GM19395 (cell line): ENCODE measurements around the gene DMBT1.
"Not testable (repeated sequence)": the region's sequence is repeated elsewhere in the genome, so short reads cannot be mapped to it uniquely, and the experiment has no call there.

Experiments
- ATAC-seq: cut with Tn5 transposase; IDR thresholded peaks from one replicate; pipeline ENCODE4 v1.9.1; 2021; ENCODE audit warnings: mild to moderate bottlenecking, moderate library complexity; ENCODE audit not compliant: unreplicated experiment

The DMBT1 gene

DNA sequence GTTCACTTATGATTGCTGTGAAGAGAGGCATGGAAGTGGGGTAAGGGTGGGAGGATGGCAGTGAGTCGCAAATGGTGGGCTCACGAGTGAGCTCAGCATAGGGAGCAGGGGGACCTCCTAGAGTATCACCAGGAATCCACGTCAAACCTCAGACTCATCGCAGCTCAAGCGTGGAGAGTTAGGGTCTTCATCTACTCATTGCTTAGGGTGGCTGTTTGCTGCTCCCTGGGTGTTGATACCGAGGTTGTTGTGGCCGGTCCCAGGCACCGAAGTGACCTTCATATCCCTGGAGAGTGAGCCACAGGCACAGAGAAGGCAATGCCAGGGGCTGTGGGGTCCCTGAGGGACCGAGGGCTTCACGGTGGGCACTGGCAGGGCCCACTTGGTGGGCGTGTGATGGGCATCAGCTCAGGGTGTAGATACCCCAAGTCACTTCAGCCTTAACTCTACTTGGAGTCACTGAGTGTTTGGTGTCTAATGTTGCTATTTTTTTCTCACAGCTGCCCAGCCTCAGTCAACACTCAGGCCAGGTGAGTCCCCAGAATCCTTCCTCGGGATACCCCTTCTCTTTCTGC, 16.8 kb downstream of the DMBT1 start:
- ATAC-seq, result no peak

DNA sequence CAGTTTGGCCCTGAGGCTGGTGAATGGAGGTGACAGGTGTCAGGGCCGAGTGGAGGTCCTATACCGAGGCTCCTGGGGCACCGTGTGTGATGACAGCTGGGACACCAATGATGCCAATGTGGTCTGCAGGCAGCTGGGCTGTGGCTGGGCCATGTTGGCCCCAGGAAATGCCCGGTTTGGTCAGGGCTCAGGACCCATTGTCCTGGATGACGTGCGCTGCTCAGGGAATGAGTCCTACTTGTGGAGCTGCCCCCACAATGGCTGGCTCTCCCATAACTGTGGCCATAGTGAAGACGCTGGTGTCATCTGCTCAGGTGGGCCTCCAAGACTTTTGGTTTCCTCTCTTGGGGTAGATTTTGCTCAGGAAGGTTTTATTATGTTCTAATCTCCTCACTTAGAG, 25.5 kb downstream of the DMBT1 start:
- ATAC-seq, result not testable (repeated sequence)

DNA sequence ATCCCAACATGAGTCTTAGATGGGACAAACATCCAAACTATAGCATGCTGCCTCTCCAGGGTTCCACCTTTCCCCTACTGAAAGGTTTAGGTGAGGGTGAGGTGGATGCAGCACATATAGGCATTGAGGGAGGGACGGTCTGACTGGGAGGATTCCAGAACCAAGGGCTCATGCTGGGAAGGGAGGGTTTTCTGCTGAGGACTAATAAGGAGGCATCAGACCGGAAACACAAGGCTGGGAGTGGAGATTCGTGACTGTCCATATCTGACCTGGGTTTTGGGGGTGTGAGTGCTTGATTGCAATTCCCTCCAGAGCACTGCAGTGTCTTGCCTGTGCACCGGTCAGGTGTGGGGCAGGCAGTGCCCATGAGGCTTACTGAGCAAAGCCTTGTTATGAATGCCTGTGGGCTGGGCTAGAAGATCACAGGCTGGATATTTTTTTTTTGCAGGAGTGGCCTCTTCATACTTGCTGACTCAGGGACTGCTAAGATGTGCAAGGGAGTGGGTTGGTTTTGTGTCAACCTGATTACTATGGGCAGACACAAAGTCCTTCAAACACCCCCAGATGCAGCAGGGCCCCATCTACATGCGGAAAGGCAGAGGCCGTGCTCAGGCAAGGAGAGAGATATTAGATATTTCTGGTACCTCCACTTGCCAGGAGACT, 26.7 kb downstream of the DMBT1 start:
- ATAC-seq, result no peak

DNA sequence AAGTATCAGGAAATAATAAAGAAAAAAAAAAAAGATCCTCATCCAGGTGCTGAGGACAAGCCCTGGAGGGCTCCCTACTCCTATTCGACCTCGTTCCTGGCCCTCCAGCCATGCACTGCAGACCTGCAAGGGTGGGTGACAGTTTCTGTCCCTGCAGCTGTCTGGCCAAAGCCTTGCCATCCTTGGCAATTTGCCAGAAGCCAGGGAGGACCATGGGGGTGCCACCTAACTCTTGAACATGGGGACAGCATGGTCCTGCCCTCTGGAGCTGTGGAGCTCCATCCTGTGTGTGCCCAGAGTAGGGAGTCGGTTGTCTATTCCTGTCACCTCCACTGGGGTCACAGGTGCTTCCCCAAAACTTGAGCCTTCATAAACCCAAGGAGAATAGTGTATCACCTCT, 27.8 kb downstream of the DMBT1 start:
- no peak for ATAC-seq

DNA sequence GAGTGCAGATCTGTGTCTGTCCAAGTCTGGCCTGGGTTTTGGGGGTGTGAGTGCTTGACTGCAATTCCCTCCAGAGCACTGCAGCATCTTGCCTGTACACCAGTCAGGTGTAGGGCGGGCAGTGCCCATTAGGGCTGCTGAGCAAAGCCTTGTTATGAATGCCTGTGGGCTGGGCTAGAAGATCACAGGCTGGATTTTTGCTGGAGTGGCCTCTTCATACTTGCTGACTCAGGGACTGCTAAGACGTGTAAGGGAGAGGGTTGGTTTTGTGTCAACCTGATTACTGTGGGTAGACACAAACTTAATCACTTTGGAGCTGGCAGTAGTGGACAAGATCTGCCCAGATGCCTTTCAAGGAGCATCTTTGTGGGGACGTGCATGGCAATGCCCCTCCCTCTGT, 29.6 kb downstream of the DMBT1 start:
- no peak for ATAC-seq

DNA sequence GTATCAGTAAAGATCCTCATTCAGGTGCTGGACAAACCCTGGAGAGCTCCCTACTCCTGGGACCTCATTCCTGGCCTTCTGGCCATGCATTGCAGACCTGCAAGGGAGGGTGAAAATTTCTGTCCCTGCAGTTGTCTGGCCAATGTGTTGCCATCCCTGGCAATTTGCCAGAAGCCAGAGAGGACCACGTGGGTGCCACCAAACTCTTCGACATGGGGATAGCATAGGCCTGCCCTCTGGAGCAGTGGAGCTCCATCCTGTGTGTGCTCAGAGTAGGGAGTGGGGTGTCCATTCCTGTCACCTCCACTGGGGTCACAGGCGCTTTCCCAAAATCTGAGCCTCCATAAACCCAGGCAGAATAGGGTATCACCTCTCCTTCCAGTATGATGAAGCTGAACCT, 31.2 kb downstream of the DMBT1 start:
- ATAC-seq, result no peak

DNA sequence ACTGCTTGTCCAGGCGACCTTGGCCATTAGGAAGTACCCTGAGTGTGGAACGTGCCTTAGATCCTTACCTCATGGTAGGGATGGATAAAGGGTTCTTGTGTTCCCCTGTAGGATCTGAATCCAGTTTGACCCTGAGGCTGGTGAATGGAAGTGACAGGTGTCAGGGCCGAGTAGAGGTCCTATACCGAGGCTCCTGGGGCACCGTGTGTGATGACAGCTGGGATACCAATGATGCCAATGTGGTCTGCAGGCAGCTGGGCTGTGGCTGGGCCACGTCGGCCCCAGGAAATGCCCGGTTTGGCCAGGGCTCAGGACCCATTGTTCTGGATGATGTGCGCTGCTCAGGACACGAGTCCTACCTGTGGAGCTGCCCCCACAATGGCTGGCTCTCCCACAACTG, 31.6 kb downstream of the DMBT1 start:
- no peak for ATAC-seq

DNA sequence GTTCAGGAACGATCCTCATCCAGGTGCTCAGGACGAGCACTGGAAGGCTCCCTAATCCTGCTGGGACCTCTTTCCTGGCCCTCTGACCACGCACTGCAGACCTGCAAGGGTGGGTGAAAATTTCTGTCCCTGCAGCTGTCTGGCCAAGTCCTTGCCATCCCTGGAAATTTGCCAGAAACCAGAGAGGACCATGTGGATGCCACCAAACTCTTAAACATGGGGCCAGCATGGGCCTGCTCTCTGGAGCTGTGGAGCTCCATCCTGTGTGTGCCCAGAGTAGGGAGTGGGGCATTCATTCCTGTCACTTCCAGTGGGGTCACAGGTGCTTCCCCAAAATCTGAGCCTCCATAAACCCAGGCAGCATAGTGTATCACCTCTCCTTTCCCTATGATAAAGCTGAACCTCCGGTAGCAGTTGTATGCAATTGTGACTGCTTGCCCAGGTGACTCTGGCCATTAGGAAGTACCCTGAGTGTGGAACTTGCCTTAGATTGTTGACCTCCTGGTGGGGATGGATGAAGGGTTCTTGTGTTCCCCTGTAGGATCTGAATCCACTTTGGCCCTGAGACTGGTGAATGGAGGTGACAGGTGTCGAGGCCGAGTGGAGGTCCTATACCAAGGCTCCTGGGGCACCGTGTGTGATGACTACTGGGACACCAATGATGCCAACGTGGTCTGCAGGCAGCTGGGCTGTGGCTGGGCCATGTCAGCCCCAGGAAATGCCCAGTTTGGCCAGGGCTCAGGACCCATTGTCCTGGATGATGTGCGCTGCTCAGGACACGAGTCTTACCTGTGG, 57.1 kb downstream of the DMBT1 start:
- no peak for ATAC-seq

DNA sequence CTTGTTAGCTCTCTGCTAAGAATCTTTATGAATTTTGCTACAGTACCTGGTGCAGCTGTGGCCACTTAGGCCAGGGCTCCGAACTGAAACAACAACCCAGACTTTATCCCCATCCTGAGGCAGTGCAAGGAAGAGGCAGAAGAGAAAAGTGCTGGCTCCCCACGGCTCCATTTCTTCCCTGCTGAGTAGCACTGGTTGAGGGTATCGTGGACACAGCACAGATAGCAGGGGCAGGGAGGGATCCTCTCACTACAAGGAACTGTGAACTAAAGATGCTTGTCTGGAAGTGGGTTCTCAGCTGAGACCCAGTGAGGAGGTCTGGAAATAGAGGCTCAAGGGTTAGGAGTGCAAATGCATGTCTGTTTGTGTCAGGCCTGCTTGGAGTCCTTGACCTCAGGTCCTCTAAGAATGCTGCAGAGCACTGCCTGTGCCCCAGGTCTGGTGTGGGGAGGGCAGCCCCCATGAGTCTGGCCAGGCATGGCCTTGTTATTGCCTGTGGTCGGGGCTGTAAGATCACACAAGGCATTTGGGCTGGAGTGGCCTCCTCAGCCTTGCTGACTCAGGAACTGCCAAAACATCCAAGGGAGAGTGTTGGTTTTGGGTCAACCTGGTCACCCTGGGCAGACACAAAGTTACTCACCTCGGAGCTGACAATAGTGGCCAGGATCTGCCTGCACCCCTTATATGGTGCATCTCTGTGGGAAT, 58.1 kb downstream of the DMBT1 start:
- ATAC-seq, result no peak

DNA sequence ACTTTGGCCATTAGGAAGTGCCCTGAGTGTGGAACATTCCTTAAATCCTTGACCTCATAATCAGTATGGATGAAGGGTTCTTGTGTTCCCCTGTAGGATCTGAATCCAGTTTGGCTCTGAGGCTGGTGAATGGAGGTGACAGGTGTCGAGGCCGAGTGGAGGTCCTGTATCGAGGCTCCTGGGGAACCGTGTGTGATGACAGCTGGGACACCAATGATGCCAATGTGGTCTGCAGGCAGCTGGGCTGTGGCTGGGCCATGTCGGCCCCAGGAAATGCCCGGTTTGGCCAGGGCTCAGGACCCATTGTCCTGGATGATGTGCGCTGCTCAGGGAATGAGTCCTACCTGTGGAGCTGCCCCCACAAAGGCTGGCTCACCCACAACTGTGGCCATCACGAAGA, 60.4 kb downstream of the DMBT1 start:
- not testable (repeated sequence) for ATAC-seq

DNA sequence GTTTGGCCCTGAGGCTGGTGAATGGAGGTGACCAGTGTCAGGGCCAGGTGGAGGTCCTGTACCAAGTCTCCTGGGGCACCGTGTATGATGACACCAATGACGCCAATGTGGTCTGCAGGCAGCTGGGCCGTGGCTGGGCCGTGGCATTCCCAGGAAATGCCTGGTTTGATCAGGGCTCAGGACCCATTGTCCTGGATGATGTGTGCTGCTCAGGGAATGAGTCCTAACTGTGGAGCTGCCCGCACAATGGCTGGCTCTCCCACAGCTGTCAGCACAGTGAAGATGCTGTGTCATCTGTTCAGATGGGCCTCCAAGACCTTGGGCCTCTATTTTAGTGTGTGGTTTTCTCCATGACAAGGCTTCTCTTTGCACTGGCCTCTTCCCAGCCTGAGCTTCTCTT, 64.0 kb downstream of the DMBT1 start:
- ATAC-seq, result no peak

DNA sequence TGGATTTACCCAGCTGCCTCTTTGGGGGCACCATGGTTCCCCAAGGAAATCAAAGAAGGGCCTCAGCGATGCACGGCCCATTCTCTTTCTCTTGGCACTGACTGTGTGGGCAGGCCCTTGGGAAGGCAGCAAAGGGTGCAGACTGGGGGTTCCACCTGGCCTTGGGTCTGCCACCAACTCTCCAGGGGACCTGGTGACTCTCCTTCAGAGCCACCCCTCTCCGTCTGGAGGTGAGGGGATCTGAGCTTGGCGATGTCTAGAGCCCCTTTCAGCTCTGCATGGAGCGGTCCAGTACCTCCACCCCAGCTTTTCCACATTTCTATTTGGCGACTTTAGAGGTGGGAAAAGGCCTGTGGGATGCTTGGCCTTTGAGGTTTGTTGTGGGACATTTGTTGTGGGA, 70.0 kb downstream of the DMBT1 start:
- no peak for ATAC-seq

DNA sequence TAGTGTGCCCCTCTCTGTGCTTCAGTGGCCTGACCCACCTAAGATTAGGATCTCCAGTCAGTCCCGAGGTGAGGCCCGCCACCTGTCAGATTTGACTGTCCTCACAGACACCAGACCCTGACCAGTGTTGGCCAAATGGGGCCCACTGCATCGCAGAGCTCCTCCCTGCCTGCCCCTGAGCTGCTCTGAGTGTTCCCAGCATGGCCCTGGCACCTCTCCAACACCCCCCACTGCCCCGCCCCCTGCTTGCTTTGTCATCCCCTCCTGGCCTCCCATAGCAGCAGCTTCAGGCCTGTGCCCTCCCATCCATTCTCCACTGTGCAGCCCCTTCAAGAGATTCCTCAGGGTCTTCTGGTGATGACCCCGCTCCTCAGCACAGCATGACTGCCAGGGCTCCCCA, 71.5 kb downstream of the DMBT1 start:
- no peak for ATAC-seq

DNA sequence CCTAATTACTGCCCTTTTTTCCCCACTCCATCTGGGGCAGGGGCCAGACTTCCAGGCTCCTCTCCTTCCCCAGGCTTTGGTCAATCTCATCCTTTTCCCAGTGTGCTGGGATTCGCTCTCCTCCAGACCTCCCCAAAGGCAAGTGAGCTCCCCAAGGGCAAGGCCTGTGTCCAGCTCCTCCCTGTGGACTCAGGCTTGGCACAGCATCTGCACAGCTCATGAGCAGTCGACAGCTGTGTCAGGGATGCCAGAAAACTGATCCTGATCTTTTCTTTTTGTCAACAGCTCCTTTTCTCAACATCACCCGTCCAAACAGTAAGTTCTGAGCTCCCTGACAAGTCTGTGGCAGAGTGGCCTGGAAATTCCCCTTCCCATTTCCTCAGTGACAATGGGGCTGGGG, 72.0 kb downstream of the DMBT1 start:
- ATAC-seq, result no peak

DNA sequence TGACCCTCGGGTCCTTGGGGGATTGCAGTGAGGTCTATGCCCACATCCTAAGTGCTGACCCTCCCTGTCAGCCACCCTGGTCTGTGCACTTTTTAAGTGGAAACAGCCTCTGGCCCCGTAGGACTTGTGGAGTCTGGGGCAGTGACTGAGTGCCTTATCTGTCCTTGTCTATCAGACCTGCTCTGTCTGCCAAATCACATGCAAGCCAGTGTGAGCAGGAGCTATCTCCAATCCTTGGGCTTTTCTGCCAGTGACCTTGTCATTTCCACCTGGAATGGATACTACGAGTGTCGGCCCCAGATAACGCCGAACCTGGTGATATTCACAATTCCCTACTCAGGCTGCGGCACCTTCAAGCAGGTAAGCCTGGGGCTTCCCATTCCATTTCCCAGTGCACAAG, 76.4 kb downstream of the DMBT1 start:
- no peak for ATAC-seq

DNA sequence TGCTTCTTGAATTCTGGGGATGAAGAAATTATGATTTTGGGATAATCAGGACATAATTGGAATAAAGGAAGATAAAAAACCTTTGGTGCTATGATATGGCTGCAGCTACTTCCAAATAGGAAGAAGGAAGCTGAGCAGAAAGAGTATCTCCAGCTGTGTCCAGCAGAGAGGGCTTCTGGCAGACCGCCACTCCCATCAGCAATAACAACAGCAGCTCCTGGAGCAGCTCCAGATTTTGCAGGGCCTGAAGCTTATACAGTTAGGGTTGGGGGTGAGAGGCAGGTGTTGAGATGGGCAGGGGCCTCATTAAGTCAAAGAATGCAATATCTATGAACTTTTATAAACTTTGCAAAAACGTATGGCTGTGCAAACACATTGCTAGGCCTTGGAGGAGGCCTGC, 76.8 kb downstream of the DMBT1 start:
- no peak for ATAC-seq

DNA sequence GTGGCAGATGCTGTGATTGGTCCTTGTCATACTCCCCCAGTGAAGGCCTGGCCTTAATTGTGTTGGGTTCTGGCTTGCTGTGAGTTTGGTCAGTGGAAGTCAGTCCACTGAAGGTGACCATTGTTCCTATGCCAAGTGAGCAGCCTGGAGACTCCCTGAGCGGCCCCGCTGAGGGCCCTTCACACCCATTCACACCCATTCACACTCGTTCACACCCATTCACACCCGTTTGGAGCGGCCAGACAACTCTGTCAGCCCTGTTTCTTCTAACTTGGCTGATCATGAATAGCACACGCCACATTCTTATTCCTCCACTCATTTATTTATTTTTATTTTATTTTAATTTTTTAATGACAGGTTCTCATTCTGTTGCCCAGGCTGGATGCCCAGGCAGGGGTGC, 77.6 kb downstream of the DMBT1 start:
- no peak for ATAC-seq

DNA sequence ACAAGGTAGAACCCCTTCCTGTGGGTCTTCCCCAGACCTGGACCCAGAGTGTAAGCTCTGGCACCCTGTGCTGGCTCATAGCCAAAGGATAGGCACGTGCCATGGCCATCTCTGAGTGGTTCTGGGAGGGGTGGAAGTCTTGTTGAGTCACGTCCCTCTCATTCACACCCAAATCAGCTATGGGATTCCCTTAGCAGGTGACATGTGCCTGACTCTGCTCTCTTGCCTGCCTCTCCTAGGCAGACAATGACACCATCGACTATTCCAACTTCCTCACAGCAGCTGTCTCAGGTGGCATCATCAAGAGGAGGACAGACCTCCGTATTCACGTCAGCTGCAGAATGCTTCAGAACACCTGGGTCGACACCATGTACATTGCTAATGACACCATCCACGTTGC, 79.2 kb downstream of the DMBT1 start:
- ATAC-seq, result no peak

DNA sequence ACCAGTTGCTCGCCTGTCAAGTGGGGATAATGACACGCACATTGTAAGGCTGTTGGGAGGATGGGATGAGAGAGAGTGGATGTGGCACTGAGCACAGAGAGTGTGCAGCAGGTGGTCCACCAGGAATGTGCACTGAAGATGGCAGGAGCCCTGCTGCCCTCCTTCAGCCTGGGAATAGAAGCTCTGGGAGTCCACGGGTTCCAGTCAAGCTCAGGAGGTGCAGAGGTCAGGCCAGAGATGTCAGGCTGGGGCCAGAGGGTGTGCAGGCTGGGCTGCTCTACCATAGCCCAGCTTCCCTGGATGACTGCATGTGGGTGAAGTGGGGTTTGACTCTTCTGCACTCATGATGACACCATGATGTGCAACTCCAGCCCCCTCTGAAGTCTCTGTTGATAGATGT, 80.4 kb downstream of the DMBT1 start:
- ATAC-seq, result no peak

DNA sequence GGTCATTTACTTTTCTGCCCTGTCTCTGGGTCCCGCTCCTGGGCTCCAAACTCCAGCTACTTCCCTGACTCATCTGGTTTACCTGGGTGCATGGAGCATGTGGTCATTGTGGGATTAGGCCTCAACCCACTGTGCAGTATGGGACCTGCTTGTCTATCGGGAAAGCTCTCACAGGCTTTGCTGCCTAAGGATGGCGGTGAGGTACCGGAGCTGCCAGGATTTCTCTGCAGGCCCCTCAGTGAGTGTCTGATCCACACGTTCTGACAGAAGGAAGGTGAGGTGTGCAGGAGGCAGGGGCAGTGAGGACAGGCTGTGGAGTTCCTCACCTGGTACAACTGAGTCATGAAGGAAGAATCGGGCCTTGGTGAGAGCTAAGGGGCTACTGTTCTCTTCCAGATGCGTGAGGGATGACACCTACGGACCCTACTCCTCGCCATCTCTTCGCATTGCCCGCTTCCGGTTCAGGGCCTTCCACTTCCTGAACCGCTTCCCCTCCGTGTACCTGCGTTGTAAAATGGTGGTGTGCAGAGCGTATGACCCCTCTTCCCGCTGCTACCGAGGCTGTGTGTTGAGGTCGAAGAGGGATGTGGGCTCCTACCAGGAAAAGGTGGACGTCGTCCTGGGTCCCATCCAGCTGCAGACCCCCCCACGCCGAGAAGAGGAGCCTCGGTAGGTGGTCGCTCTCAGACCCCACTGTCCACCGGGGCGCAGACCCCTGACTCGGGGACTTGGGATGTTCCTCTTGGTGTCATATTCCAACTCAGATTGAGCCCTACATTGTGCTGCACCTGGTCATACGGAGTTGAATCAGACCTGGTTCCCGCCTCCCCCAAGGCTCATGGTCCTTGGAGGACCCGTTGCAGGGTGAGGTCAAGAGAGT, 82.4 kb downstream of the DMBT1 start:
- no peak for ATAC-seq
